GM18520 (cell line): ENCODE data around the gene COL7A1.

Experiments
- ATAC-seq: cut with Tn5 transposase; IDR thresholded peaks from one replicate; pipeline ENCODE4 v1.9.1; 2021; ENCODE audit not compliant: unreplicated experiment

COL7A1 gene

DNA sequence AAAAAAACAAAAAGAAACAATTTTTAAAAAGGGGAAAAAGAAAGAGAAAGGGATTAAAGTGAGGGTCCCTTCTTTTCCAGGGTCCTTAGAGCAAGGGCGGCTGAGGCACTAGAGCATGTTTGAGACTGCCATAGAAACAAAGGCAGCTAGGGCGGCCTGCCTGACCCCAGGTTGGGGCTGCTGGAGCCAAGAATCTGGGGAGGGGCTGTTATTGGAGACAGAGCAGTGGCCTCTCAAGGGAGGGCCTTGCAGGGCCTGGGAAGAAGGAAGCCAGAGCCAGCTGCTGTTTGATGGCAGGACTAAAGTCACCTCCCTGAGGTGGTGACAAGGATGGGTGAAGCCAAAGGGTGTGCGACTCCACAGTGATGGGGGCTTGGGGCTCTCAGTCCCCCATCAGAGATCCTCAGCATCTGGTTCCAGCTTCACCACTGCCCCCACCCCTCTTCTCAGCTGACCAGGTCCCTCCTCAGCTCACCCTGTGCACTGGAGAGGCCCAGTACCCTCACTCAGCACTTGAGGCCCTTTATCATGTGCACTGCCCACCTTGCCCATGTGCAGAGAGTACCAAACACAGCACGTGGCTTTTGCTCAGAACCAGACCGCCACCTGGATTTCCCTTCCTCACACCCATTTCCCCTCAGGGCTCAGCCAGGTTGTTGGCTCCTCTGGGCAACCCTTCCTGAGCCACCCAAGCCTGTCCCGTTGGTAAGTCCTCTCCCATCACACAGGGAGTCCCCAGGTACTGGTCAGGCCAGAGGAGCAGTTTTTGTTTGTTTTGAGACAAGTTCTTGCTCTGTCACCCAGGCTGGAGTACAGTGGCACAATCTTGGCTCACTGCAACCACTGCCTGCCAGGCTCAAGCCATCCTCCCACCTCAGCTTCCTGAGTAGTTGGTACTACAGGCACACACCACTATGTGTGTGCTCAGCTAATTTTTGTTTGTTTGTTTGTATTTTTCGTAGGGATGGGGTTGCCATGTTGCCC is 24.7 kb upstream of the COL7A1 start:
- ATAC-seq = no peak

DNA sequence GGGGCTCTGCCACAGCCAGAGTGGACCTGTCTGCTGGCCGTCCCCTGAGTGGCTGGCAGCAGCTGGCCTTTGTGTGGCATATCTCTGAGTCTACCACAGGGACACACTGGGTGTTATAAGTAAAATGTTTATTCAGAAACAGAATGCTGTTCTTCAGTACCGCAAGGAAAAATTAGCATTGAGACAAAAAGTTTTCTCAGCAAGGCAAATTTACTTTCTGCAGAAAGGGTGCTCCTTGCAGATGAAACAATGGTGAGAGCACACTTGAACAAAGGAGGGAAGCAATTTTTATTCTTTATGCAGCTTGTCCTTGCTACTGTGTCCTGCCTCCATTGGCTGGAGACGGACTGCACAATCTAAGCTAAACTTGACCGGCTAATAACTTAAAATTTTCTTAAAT is 22.4 kb upstream of the COL7A1 start:
- no peak for ATAC-seq

GRCh38 chr3:48614044-48614443 is 18.9 kb upstream of the COL7A1 start:
- no peak for ATAC-seq

DNA sequence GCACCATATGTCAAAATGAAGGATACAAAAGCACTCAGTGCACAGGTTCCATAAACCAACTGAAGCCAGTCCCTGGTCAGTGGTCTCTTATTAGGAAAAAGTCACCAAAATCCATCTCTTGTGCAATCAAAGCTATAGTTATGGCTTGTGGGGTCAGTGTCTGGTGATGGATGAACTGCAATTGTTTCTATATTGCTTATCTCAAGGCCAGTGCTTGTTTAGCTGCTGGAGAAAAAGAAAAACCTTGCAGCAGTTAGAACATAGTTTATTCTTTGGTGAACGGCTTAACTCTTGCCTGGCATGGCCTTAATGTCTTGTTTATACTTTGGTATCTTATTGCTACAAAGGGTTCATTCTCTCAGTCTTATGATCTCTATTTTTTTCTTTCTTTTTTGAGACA is 17.2 kb upstream of the COL7A1 start:
- ATAC-seq = no peak

- ATAC-seq = peak; percentile 95
Measured at GRCh38 chr3:48609088-48610005, 14.2 kb upstream of the COL7A1 start, which contains the start of gene UQCRC1. Gene UQCRC1 (minus strand): TSS chr3:48609646. CDS start chr3:48609620, 26 bp downstream.

DNA sequence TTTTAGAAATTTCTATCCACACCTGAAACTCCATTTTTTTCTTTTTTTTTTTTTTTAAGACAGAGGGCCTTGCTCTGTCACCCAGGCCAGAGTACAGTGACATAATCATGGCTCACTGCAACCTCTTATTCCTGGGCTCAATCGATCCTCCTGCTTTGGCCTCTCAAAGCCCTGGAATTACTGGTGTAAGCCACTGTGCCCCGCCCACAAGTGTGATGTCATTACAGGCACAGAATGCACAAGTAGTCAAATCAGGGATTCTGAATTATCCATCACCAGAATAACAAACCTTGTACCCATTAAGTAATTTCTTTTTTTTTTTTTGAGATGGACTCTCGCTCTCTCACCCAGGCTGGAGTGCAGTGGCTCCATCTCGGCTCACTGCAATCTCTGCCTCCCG is 12.4 kb upstream of the COL7A1 start:
- ATAC-seq = no peak

DNA sequence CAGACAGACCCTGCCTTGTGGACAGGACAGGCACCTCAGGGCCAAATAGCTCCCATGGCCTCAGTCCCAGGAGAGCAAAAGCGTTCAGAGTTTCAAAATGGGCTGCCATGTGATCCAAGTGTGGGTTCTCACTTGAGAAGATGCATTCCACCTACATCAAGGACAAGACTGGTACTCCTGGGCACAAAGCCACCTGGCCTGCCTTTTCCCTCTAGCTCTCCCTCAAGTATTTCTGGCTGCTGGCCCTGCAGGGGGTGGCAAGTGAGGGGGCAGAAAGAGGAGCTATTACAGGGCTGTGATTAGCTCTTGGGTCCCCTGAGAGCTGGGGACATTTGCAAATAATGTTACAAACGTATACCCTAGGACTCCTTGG is 6.5 kb upstream of the COL7A1 start:
- ATAC-seq = no peak

DNA sequence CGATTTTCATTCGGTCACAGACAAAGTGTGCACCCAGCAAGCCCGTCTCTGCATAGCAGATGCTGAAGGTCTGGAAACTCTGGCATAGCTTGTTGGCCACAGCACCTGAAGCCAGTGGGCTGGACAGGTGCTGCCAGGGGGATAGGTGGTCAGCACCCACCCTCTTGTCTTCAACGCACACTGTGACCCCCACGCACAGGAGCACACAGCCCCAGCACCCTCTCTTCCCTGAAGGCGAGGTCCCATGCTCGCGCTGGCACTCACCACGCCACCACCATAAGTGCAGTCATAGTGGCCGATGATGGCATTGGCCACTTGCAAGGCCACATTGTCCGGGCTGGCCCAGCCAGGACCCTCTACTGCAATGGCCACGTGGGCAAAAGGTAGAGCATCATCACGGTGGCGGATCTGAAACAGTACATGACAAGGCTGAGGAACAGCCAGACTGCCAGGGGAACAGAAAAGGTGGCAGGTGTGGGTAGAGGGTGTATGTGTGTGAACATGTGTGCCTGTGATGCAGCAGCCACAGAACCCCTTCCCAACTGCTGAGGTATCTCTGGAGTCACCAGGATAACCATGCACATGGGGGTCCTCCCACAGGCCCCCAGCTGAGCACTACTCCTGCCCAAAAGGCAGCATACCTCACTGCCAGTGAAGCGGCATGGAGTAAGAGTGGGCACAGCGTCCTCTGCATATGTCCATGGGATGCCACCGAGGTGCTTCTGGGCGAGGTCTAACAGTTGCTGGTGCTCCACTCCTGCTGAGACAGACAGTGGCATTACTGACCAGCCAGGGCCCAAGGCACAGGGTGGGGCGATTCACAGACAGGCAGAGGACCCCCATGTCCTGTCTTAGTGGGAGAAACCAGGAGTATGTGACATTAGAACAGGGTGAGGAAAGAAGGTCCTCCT is 5.8 kb upstream of the COL7A1 start:
- ATAC-seq = no peak

DNA sequence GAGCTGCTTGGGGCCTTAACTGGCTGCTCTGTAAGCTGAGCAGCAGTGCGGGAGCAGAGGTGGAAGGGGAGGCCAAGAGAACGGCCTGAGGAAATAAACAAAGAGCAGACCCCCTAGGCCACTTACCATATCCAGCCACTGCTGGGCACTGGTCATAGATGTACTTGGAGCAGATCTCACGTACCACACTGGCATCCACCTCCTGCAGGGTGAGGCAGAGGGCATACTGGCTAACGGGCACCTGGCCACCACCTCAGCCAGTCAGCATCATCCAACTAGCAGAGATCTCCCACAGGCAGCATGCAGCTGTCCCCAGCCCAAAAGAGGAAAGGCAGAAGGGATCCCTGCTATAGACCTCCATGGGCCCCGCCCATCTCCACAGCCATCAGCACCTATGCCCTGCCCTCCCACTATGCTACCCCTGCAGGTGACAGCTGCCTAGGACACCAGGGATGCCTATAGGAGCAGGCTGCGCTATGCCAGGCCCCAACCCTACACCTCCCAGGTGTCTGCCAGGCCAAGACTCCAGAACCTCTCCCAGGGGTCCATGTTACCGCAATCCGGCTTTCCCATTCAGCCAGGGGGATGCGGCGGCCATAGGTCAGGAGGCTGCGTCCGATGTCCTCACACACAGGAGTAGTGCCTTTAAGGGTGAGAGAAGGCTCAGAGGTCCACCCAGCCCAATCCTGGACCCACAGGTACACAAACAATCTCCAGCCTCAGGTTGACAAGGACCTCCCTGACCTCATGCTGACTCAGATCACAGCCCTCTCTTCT is 4.6 kb upstream of the COL7A1 start:
- ATAC-seq = no peak

- no peak for ATAC-seq
Measured at GRCh38 chr3:48599077-48599501, 4.0 kb upstream of the COL7A1 start.

- ATAC-seq = no peak
Measured at GRCh38 chr3:48598323-48599076, 3.4 kb upstream of the COL7A1 start.

DNA sequence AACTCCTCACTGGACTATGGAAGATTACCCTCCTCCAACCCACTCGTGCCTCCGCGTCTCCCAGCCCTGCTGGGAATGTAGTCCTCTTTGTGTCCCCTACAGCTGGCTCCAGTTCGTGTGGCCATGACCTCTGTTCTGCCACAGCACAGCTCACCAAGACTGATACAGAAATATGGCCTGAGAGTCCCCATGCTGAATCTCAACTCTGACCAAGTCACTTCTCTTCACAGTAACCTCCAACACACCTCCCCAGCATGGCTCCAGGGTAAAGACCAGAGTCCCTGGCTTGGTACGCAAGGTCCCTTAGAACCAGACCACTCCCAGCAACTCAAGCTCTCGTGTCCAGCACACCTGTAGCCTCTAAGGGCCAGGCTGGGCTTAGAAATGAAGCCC is 2.3 kb upstream of the COL7A1 start:
- ATAC-seq = no peak

DNA sequence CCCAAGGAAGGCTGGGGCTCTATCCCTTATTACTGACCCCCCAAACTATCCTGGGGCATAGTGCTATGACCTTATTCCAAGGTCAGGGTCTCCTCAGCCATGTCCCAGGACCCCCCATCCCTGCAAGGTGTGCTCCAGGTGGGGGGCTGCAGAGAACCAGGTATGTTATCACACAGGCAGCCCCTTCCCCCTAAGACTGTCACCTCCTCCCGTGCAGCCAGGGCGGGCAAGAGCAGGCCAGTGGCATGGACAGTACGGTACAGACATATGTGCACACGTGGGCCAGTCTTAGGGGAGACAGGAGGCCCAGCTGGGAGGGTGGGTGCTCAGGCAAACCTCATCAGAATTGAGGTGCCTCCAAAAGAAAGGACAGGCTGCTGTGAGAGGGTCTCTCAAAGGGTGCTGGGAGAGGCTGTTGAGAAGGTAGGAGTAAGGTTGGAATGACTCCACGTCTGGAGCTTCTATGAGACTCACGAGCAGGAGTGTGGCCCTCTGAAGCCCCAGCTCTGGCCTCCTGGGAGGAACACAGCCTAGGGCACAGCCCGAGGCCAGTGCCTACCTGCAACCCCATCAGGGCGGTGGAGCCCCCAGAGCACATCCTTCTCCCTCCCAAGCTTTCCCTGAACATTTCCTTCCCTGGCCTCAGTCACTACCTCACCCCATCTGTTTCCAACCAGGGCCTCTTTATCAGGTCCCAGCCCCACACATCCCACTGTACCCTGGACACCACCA is 1.7 kb upstream of the COL7A1 start:
- ATAC-seq = no peak

GRCh38 chr3:48596157-48596556 is 1.0 kb upstream of the COL7A1 start:
- ATAC-seq = no peak

- no peak for ATAC-seq
Measured at GRCh38 chr3:48595526-48596121, 495 bp upstream of the COL7A1 start.

DNA sequence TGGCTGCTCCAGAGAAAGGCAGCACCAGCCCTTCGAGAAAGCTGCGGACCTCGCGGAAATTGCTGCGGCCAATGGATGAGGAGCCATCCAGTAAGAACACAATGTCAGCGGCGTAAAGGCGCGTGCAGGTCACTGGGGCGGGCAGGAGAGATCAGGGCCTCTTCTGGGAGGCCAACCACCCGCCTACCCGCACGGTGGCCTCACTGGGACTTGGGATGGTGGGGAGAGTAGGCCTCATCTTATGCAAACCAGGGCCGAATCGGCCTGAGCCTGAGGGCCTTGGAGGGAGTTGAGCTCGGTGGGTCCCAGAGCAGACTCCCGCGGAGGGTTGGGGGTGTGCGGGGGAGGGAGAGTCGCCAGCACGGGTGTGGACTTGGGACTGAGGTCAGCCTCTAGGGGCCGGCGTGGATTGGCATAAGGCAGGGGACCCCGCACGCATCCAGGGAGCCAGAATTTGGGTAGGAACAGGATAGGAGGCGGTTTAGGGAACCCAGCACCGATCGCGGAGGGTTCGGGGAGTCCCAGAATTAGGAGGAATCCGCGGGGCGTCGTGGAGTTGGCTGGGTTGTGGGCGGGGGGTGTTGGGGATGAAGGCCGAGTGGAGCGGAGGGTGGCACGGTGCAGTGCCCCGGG is 596 bp downstream of the COL7A1 start:
- no peak for ATAC-seq

DNA sequence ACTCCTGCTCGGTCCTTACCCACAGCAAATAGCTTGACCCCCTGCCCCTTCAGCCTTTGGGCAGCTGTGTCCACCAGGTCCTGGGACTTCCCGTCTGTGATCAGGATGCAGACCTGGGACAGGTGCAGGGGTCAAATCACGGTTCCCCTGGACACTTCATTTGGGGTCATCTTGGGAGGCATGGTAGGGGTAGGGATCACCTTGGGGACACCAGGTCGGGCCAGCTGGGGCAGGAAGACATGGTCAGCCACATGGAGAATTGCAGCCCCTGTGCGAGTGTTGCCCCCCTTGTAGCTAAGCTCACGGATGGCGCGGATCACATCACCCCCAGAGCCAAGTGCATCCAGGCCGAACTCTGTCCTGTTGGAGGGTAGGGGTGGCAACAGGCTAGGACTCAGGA is 1.8 kb downstream of the COL7A1 start:
- no peak for ATAC-seq
